ENCODE data around the gene TXNRD2.
A peak's percentile ranks its signal among the peaks of the same experiment; 100 is the strongest.

DNA sequence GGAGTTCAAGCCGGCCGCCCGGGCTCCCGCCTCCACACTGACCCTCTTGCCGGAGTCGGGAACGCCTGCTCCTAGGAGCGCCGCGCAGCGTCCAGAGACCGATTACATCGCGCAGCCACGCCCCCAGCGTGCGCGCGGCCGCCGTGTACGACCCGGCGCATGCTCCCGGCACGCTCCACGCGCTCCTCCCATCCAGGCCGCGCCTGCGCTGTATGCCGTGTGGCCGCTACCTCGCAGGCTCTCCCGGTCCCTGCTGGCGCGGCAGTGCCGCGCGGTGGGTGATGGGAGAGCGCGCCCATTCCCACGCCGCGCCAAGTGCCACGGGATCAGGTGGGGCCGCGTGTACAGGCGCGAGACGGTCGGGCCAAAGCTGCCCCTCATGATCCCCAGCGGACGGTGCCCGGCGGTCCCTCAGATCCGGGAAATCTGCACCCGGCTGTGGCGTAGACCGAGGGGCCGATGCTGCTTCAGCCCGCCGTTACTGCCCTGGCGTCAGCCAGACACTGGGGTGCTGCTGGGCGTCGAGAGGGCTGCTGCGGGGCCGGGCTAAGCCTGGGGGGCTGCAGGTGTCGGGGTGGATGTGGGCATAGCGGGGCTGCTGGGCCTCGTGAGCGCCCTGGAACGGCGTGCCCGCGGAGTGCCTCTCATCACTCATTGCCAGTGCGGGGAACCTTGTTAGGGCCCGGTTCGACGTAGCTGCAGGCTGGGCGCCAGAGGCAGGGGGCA, 86.7 kb downstream of the TXNRD2 start, which contains the start of the genes GNB1L and RTL10:
- TF ChIP-seq, protein P1, sequence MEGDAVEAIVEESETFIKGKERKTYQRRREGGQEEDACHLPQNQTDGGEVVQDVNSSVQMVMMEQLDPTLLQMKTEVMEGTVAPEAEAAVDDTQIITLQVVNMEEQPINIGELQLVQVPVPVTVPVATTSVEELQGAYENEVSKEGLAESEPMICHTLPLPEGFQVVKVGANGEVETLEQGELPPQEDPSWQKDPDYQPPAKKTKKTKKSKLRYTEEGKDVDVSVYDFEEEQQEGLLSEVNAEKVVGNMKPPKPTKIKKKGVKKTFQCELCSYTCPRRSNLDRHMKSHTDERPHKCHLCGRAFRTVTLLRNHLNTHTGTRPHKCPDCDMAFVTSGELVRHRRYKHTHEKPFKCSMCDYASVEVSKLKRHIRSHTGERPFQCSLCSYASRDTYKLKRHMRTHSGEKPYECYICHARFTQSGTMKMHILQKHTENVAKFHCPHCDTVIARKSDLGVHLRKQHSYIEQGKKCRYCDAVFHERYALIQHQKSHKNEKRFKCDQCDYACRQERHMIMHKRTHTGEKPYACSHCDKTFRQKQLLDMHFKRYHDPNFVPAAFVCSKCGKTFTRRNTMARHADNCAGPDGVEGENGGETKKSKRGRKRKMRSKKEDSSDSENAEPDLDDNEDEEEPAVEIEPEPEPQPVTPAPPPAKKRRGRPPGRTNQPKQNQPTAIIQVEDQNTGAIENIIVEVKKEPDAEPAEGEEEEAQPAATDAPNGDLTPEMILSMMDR (IDR thresholded peaks at IDR 0.05), result peak in 2 of 4 experiments; percentile 10 to 43
- TF ChIP-seq EP300 (IDR thresholded peaks at IDR 0.05) (no peak), POLR2AphosphoS5 (IDR thresholded peaks at IDR 0.05) (peak; percentile 86)
